Heart left ventricle (tissue), 13 donors: ENCODE measurements around the gene CTNNA3.

Experiments
- POLR2A ChIP-seq, 2 donors: fragments of 450-650 bp; IDR thresholded peaks; one replicate each; pipeline ENCODE4 v1.6.1; 2017; ENCODE audit warnings: antibody characterized with exemption in 2 of 2, mild to moderate bottlenecking in 2 of 2, moderate library complexity in 2 of 2
- TF ChIP-seq, protein P1 (sequence below), 12 donors: fragments of 200-600 bp; sonication (generic) in 4 of 12; IDR thresholded peaks; one replicate each; pipeline versions ENCODE4 v1.5.0 to v1.8.0; 2018 to 2022; ENCODE audit warnings: antibody characterized with exemption in 12 of 12, mild to moderate bottlenecking in 5 of 12
- donor health status: ischemic (EF 13 %, LVEDD 7.1; RV severe dilation, severe dysfunction).
- donor health status: DM: no; HTN: yes; CAD: no.
- donor health status: DM: no; HTN: no; CAD: no.
- donor health status: ischemic (EF 25% LVEDD 6.9; RV normal size, moderate dysfunction).
- donor health status: ischemic (EF 25% LVEDD 5.7; RV mildly dilated, moderate dysfunction).
- donor health status: ischemic (EF 35%, LVEDD 5.7; RV mildly dilated, moderate dysfunction).
- donor health status: nonischemic (EF 11% LVEDD 7.7; RV severe dilation, severe dysfunction).
- donor health status: DM: yes; HTN: yes; CAD: no.
- donor health status: PGD.
- donor health status: ischemic (EF 29% LVEDD 5.4; RV normal size, mild dysfunction).
- donor health status: nonischemic (EF 23%, LVEDD 6.1; RV moderate dilation, normal function).

DNA sequence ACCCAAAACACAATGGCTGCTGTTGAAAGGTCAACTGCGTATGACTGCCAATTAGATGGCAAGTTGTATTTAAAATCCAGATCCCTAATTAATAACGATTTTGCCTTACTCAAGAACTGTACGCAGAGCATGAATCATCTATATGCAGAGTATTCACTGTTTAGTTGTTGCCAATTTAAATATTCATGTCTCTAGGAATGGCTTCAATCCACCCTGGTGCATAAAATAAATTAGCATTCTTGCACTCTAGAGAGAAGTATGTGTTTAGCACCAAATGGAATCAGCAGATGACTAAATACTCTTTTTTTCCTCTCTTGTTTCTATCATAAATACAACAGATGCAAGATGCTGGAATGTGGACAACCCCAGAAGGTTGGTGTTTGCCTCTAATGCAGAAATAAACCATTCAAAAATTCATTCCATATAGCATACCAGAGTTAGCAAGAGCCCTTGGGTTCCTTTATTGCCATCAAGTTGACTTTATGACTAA lies 449.9 kb downstream of the CTNNA3 start:
- TF ChIP-seq POLR2A (IDR thresholded peaks at IDR 0.05), result no peak
- TF ChIP-seq, protein P1, sequence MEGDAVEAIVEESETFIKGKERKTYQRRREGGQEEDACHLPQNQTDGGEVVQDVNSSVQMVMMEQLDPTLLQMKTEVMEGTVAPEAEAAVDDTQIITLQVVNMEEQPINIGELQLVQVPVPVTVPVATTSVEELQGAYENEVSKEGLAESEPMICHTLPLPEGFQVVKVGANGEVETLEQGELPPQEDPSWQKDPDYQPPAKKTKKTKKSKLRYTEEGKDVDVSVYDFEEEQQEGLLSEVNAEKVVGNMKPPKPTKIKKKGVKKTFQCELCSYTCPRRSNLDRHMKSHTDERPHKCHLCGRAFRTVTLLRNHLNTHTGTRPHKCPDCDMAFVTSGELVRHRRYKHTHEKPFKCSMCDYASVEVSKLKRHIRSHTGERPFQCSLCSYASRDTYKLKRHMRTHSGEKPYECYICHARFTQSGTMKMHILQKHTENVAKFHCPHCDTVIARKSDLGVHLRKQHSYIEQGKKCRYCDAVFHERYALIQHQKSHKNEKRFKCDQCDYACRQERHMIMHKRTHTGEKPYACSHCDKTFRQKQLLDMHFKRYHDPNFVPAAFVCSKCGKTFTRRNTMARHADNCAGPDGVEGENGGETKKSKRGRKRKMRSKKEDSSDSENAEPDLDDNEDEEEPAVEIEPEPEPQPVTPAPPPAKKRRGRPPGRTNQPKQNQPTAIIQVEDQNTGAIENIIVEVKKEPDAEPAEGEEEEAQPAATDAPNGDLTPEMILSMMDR (IDR thresholded peaks at IDR 0.05), result no peak
